ENCODE data around the gene ABLIM2.

Gene ABLIM2

DNA sequence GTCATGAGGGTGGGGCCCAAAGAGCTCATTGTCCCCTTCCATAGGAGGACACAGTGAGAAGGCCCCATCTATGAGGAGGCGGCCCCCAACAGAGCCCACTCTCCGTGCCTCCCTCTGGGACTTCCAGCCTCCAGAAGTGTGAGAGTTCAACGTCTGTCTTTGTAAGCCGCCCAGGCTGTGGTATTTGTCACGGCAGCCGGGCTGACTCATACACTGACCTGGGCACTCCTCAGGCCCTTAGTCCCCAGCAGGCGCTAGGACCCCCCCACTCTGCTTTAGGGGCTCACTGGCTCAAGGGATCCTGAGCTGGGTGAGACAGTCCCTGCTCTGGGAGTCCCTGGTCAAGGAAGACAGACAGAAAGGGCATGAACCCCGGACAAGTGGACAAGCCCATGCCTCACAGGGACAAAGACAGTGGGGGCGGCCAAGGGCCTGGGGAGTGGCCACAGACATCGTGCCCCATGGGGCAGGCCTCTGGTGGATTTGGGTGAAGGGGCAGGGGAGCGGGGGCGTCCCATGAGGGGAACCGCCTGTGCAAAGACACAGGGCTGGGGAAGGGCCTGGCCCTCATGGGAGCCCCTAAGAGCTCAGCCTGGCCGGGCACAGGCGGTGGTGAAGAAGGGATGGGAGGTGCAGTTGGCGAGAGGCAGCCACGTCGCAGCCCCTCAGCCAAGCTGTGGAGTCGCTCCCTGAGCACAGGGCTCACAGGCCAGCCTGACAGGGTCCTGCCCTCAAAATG, 21.5 kb downstream of the ABLIM2 start:
- no peak for DNase-seq (ENCODE audit: low read depth)

DNA sequence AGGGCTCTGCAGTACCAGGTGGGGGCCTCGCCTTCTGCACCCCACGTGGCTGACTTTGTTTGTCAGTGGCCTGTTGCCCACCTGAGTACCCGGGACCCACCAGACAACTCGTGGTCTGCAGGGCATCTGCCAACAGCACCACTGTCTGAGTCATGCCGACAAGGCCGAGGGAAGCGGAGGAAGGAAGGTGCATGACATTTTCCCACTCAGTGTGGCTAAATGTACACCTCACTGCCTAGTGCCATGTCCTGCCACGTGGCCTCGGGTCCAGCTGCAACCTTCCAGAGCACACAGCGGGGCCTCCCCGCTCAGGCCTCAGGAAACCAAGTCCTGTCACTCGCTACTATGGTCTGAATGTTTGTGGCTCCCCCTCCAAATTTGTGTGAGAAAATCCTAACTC, 22.1 kb downstream of the ABLIM2 start:
- no peak for DNase-seq (ENCODE audit: low read depth)

DNA sequence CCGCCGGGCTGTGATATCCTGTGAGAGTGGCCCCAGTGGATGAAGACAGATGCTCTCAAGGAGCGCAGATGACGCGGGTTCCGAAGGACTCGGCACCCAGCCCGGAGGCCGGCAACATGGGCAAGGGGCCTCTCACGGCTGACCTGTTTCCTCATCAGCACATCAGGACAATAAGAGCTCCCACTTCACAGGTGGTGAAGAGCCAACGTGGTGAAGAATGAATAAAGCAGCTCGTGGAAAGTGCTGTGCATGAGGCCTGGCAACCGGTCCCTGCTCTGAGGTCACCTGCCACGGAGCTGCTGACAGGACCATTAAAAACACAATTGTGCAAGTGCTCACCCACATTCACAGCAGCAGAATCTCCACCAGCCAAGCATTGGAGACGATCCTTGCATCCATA, 22.9 kb downstream of the ABLIM2 start:
- DNase-seq (ENCODE audit: low read depth) = no peak

DNA sequence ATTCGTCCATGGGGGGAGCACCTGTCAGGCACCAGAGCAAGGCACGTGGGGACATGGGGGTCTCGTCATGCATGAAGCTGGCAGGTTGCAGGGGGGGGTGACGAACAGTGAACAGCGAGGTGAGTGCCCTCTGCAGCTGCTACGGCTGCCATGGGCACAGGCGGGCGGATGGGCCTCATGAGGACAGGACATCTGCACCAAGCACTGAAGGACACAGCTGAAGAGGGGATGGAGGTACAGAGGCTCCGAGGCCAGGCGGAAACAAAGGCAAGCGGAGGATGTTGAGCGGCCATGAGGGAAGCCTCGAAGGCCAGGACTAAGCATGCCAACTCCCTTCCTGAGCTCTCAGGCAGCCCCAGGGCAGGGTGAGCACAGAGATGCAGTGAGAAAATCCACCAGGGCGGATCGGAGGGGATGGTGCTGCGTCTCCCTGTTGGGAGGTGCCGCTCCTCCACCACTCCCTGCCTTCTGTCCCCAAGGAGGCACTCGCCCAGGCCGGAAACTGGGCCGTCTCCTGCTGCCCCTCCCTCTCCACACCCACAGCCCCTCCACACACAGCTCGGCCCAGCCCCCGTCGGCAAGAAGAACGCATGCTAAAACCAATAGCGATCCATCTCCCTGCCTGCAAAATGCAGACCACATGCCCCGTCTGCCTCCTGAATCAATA, 24.6 kb downstream of the ABLIM2 start:
- no peak for DNase-seq (ENCODE audit: low read depth)

DNA sequence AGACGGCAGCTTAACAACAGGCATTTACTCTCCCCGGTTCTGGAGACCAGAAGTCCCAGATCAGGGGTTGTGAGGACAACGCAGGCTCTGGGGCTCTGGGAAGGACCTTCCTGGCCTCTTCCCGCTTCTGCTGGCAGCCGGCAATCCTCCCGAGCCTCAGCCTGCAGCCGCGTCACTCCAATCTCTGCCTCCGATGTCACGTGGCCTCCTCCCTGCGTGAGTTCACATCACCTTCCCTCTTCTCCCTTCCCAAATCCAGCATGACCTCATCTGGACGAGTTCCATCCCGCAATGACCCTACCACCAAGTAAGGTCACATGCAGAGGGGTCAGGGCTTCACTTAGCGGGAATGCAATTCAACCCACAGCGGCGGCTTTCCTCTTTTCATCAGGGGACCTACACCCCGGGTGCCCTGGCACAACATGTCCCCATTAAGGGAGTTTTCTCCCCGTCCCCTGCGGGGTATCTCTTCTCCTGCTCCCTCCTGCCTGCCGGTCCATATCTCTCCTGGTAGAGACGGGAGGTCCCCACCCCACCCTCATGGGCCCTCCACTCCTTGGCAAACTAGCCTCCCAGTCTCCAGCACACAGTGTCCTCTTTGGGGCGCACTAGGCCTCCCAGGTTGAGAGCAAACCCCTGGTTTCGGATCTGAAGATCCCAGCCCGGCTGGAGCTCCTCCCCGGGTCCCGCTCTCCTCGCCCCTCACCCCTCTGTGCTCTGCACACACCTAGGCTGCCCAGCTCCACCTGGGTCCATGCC, 25.5 kb downstream of the ABLIM2 start:
- DNase-seq (ENCODE audit: low read depth) = no peak

DNA sequence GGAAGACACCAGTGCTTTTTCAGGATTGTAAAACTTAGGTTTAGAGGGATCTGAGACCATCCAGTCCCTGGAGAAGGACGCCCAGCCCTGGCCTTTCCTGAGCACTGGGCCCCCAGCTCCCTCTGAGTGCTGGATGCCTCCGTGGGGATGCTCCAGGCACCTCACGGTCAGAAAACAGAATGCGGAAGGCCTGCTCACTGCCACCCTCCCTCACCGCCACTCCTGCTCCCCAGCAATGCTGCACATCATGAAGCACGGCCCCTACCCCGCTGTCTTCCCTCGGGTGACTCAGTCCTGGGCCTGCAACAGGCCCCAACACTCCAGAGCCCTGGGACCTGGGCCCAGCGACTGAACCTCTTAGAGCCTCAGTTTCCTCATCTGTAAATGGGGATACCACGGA, 26.2 kb downstream of the ABLIM2 start:
- no peak for DNase-seq (ENCODE audit: low read depth)

DNA sequence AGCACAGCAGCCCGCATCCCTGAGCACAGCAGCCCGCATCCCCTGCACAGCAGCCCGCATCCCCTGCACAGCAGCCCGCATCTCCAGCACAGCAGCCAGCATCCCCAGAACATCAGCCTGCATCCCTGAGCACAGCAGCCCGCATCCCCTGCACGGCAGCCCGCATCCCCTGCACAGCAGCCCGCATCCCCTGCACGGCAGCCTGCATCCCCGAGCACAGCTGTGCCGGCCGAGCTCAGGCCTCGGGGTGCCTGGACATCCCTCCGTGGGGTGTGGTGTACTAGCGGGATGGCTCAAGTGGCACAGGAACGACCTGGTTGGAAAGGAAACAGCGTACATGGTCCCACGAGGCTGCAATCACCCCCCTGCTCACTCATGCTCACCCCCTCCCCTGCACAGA, 26.8 kb downstream of the ABLIM2 start:
- no peak for DNase-seq (ENCODE audit: low read depth)

DNA sequence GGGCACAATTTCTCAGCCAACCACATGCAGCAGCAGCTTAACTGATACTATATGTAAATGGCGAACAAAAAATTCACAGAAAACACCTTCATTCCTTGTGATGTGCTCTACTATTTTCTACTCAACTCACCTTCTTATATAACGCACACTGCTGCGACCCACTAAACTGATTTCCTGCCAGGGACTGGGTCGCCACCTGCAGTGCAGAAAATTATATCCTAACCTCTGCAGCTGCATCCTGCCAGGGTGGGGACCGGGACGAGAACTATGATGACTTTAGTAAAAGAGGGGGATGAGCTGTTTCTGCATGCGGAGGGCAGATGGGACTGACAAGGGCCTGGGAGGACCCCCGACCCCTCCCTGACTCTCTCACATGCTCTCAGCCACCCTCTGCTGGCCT, 27.4 kb downstream of the ABLIM2 start:
- no peak for DNase-seq (ENCODE audit: low read depth)

DNA sequence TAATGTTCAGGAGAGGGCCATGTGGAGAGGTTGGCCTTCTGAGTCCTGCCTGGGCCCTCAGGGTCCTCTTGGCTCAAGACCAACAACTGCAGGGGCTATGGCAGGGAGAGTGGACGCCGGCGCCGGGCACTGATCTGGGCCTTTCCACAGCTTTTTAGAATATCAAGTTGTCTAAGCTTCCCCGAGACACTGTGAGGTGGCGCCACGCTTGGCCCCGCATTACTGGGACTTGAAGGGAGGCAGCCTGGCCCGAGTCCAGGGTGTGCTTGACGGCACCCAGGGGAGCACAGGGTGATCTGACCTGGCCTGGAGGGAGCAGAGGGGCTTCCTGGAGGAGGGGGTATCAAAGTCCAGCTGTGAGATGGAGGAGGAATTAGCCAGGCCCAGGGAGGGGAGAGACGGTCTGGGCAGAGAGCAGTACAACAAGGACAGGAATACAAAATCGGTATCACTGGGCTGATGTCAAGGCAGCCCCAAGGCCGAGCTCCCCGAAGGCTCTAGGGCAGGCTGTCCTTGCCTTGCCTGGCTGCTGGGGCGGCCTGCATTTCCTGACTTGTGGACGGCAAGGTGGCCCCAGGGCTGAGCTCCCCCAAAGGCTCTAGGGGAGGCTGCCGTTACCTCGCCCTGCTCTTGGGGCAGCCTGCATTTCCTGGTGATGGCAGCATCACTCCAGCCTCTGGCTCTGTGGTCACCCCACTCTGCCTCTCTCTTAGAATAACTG, 28.1 kb downstream of the ABLIM2 start:
- DNase-seq (ENCODE audit: low read depth) = no peak

DNA sequence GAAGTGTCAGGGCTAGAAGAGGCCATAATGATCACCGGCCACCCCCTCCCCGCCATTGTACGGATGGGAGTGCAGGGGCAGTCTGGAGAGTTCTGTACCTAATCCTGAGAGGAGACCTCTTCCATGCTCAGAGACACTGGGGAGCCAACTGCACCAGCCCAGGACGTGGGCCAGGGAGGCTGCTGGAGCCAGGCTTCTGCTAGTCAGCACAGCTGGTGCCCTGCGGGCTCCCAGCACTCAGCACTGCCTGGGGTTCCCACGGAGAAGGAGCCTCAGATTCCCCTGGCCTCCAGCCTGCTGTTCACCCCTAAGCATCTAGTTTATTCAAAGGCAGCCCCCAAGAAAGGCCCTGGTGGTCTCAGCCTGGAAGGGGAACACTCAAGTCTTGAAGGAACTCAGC, 28.8 kb downstream of the ABLIM2 start:
- DNase-seq (ENCODE audit: low read depth) = no peak

DNA sequence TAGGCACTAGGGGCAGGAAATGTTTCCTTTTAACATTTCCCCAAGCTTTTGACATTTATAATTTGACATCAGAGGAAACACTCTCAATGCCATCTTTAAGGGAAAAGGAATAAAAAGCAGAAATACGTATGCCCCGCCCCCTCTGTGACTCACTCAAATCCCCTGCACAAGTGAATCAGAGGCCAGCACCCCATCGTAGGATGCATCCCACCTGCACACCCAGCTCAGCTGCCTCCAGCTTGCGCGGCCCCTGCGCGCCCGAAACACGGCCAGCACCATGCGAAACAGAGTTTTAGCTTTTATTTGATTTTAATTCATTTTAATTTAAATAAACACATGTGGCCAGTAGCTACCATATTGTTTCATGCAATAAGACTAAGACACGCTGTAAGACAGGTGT, 29.5 kb downstream of the ABLIM2 start:
- DNase-seq (ENCODE audit: low read depth) = no peak

DNA sequence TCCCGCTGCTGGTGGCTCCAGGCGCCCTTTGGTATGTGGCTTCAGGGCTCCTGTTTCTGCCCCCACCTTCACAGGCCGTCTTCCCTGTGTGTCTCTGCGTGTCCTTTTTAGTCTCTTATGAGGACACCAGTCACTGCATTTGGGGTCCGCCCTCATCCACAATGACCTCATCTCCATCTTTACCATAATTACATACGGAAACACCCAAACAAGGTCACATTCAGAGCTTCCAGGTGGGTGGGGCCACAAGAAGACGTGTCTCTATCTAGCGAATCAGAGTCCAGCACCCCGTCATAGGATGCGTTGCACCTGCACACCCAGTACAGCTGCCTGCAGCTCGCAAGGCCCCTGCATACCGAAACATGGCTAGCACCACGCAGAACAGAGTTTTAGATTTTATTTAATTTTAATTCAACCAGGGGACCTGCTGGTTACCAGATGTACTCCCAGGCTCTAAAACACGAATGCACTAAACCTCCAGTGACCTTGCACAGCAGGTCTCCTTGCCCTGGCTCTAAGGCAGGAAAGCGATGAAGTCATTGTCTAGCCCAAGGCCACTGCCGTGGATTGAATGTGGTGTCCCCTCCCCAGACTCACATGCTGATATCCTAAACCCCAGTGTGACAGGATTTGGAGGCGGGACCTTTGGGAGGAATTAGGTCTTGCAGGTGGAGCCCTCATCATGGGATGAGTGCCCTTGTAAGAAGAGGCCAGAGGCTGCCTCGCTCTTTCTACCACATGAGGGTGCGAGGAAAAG, 30.3 kb downstream of the ABLIM2 start:
- DNase-seq (ENCODE audit: low read depth) = no peak

DNA sequence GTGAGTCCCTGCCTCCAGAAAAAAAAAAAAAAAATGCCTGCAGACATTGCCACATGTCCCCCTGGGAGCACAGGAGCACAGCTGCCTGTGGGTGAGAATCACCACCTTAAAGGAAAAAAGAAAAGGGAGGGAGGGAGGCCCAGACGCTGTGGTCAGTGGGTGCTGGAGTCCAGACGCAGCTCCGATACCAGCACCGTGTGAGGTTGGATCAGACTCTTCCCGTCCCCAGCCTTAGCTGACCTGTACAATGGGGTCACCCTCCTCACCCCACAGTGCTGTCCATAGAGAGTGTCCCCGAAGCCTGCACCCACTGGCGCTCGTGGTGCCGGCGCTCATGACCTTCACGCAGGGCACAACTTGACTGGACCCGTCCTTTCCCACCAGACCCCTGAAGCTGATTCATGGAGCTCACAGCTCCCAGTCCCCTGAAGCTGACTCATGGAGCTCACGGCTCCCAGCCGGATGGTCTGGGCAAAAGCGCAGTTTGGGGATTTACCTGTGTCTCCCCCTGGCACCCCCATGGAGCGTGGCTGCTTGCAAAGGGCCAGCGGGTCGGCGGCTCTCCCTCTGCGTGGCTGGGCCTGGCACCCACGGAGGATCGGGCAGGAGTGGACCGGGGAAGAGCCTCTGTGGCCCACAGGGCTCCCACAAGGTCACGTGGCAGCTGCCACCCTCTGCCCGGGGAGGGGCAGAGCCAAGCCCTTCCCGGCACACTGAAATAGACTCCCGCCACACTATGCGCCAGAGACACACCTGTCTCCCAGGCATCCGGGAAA, 31.4 kb downstream of the ABLIM2 start:
- DNase-seq (ENCODE audit: low read depth) = no peak

DNA sequence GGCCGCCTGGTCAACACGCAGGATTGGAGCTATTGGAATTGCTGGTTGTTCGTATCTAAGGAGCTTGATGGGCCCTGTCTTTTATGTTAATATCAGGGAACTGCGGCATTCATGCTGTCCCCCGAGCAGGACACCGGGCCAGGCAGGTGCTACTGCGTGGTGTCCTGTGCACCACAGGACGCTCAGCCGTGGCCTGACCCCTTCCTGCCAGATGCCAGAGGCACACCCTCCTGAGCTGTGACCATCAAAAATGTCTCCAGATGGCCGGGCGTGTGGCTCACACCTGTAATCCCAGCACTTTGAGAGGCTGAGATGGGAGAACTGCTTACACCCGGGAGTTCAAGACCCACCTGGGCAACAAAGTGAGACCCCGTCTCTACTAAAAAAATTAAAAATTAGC, 32.1 kb downstream of the ABLIM2 start:
- DNase-seq (ENCODE audit: low read depth) = no peak

DNA sequence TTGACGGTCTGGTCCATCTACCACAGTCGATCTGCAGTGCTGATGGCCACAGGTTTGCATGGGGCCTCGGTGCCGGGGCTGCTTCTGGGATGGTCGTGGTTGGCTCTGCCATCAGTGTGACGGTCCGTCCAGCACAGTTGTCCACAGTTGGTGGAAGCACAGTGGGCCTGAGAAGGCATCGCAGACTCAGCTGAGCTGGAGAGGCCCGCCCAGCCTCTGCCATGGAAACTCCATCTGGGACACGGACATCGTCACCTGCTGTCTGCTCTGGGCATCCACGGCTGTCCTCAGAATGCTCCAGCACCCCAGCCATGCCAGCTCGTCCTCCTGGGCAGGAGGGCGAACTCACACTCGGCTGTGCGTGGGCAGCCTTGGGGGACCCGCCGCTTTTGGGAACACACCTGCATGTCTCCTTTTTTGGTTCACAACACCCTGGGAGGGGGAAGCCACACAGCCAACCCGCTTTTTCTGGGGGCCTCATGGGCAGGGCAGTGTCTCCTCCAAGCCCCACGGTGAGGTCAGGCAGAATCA, 33.0 kb downstream of the ABLIM2 start:
- DNase-seq (ENCODE audit: low read depth) = no peak

DNA sequence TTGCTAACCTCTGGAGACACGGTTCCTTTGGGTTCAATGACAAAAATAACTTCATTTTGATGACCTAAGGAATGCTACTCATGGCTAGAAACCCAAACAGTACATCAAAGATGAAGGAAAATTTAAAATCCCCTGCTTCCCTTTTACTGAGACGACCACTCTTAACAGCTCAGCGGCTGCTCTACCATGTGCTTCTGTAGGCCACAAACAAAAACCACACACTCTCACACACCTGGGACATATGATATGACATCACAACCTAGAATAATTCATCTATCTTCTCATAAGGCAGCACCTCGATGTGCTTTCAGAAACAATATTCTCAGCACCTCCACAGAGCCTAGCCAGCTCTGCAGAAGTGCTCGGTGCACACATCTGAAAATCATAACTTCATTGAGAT, 34.7 kb downstream of the ABLIM2 start:
- DNase-seq (ENCODE audit: low read depth) = no peak

DNA sequence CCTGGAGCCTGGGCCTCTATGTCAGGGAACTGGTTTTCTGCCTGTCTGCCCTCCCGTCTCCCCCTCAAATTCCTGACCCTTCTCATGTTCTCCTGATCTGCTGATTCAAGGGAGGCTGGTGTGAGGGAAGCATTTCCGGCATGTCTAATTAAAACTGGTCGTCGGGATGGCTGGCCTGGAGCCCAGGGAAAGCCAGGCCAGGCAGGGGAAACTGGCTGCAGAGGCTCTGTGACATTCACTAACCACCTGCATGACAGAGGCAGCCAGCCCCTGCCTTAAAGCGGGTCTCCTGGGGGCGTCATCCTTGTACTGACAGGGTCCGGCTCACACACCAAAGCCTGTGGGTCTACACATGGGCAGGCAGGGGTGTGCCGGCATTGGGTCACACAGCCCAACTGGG, 35.2 kb downstream of the ABLIM2 start:
- DNase-seq (ENCODE audit: low read depth) = no peak

DNA sequence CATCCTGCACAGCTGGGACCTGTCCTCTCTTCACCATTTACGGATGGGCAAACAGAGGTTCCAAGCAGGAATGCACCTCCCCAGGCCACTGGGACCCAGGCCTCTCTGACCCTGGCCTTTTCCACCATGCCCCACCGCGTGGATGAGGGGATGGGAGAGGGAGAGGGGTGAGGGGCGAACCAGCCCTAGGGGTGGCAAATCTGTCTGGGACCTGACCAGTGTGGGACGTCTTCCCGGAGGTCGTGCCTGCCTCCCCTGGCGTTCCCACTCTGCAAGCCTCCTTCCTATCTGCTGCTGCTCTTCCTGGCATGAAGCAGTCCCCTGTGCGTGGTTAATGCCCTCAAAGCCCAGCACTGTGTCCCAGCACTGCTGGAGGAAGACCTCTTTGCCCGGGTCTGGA, 35.9 kb downstream of the ABLIM2 start:
- DNase-seq (ENCODE audit: low read depth) = no peak

DNA sequence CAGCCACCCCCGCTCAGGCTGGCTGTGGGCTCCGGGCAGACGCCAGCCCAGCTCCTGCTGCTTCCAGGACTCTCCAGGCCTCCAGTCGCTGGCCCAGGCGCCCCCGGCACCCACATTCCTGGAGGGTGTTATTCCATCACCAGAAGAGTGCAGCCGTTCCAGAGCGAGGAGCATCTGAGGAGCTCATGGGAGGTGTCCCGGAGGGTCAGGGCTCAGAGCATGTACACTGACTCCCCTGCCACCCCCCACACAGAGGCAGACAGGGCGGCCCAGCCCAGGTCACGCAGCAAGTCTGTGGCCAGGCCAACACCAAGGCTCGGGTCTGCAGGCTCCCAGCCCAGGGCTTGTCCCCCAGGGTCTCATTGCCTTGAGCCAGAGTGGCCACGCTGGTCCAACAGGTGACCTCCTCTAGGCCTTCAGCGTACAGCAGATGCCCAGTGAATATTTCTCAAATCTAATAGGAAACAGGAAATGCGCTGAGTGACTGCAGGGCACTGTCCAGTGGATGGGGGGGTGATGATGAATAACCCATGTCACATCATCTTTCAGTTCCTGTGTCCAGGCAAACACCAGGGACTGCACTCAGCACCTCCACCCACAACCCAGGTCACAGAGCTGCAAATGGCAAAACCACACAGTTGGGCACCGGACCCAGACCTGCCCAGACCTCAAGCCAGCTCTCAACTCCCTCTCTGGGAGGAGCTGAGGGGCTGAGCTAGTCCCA, 37.2 kb downstream of the ABLIM2 start:
- DNase-seq (ENCODE audit: low read depth) = no peak

DNA sequence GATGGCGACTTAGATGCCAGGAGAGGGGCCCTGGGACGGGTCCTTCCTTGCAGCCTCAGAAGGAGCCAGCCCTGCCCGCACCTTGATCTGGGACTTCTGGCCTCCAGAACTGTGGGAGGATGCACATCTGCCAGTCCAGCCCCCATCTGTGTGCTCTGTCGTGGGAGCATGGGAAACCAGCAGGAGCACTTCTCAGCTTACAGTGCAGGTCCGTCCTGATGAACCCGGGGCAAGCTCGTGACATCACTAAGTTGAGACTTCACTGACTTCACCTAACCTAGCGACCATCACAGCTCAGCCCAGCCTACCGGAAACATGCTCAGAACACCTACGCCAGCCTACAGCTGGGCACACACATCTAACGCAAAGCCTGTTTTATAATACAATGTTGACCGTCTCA, 38.1 kb downstream of the ABLIM2 start:
- no peak for DNase-seq (ENCODE audit: low read depth)
